T-helper 17 cell (primary cell): ENCODE results near the gene PLEKHA6. TPM values are rescaled to one million over a fixed set of nuclear protein-coding genes. Genes with fewer than 3 reads are reported as not detected.

Experiments used
- ATAC-seq: fragments of 150-1000 bp; cut with Tn5 transposase; 2 replicates; pipeline ENCODE4 v1.10.0; 2021; ENCODE audit warnings: mild to moderate bottlenecking, moderate library complexity
- DNase-seq, 3 donors: peaks; one replicate each; pipeline versions ENCODE4 v3.0.0 to v3.0.0-alpha.2; 2020 to 2021
- H3K9me3 ChIP-seq: one replicate; pipeline ENCODE4 v1.7.0; 2013; ENCODE audit warnings: low read length, mild to moderate bottlenecking; ENCODE audit not compliant: control insufficient read depth, poor library complexity, severe bottlenecking
- H3K27ac Mint-ChIP-seq: one replicate; pipeline ENCODE4 v1.8.0; 2022; ENCODE audit warnings: mild to moderate bottlenecking, moderate library complexity, mixed read lengths
- H3K27me3 Mint-ChIP-seq: one replicate; pipeline ENCODE4 v1.8.0; 2022; ENCODE audit warnings: mixed read lengths
- H3K36me3 Mint-ChIP-seq: one replicate; pipeline ENCODE4 v1.8.0; 2022; ENCODE audit warnings: low read depth, mixed read lengths
- H3K4me1 Mint-ChIP-seq: one replicate; pipeline ENCODE4 v1.8.0; 2022; ENCODE audit warnings: mild to moderate bottlenecking, mixed read lengths
- H3K4me3 Mint-ChIP-seq: one replicate; pipeline ENCODE4 v1.8.0; 2022; ENCODE audit warnings: mild to moderate bottlenecking, moderate library complexity, mixed read lengths
- total RNA-seq, 4 donors: library from RNA in 2 of 4; stranded (reverse) in 2 of 4; gene quantifications; one replicate each; pipeline ENCODE4 v1.2.3 and lab custom pipeline; 2022 to 2026

Gene PLEKHA6
- total RNA-seq, 2 donors from 2014 or later, result 0.47 to 0.50 TPM

DNA sequence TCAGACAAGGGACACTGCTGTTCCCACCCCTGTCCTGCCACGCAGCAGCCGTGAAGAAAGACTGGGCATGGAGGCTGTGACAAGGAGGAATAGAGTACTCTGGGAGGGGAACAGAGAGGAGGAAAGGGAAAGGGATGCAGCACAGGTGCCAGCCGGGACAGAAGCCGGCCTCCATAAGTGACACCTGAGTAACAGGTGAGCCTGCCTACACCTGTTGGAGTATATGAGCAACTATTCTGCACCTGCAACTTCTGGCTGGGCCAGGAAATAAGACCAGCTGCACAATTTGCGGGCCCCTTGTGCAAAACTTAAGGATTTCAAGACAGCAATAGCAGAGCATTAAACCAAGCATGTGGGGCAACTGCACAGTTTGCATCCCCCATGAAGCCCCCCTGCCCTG lies 73.4 kb downstream of the PLEKHA6 start:
- H3K36me3 Mint-ChIP-seq, result peaks cover 3% of the 10 kb centered on the region
- no peaks in the 10 kb centered on the region for H3K9me3 ChIP-seq
- H3K4me3 Mint-ChIP-seq, result peak overlapping the region; percentile 60
- ATAC-seq (no peak), DNase-seq (no peak)
- peak overlapping the region; percentile 85 for H3K27ac Mint-ChIP-seq
- peaks cover 28% of the 10 kb centered on the region for H3K4me1 Mint-ChIP-seq
- H3K27me3 Mint-ChIP-seq, result peaks cover 40% of the 10 kb centered on the region

DNA sequence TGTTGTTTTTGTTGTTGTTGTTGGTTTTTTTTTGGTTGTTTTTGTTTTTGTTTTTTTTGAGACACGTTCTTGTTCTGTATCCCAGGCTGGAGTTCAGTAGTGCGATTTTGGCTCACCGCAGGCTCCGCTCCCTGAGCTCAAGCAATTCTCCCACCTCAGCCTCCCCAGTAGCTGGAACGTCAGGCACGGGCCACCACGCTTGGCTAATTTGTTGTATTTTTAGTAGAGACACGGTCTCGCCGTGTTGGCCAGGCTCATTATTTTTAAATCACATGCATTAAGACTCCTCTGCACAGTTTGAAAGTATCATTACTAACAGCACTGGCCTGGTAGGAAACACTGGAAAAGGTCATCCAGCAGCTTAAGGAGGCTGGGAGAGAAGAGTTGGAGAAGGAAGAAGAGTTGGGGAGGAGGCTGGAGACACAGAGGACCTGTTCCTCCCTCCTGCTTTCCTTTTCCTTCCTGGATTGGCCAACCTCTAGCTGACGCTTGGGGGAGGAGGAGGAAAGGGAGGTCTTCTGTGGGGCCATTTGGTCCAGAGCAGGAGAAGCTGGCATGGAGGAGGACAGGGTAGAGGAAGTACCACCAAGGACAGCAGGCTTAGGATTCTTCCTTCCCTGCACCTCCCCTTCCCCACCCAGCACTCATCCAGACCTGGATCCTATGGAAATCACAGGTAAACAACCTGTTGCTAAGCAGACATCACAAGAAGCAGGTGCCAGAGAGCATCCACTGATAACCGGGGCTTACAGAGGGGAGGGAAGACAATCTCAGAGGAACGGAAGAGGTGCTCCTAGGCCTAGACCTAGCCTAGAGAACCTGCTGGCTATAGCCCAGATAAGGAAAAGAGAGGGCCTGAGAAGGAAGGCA lies 74.1 kb downstream of the PLEKHA6 start:
- Mint-ChIP-seq H3K27me3 (peaks cover 46% of the 10 kb centered on the region), H3K4me3 (peak overlapping the region; percentile 60), H3K27ac (peak overlapping the region; percentile 79)

GRCh38 chr1:204284929-204285328 lies 74.8 kb downstream of the PLEKHA6 start:
- no peaks in the 10 kb centered on the region for H3K9me3 ChIP-seq
- H3K4me3 Mint-ChIP-seq, result no peak overlapping the region
- no peak for DNase-seq
- peaks cover 28% of the 10 kb centered on the region for H3K4me1 Mint-ChIP-seq
- no peak for ATAC-seq
- H3K36me3 Mint-ChIP-seq, result peaks cover 3% of the 10 kb centered on the region
- H3K27me3 Mint-ChIP-seq, result peaks cover 46% of the 10 kb centered on the region
- no peak overlapping the region for H3K27ac Mint-ChIP-seq

More for the DNA sequence above, 74.1 kb downstream of the PLEKHA6 start:
- no peak for DNase-seq
- no peaks in the 10 kb centered on the region for H3K9me3 ChIP-seq
- peaks cover 3% of the 10 kb centered on the region for H3K36me3 Mint-ChIP-seq
- ATAC-seq, result no peak
- H3K4me1 Mint-ChIP-seq, result peaks cover 28% of the 10 kb centered on the region

DNA sequence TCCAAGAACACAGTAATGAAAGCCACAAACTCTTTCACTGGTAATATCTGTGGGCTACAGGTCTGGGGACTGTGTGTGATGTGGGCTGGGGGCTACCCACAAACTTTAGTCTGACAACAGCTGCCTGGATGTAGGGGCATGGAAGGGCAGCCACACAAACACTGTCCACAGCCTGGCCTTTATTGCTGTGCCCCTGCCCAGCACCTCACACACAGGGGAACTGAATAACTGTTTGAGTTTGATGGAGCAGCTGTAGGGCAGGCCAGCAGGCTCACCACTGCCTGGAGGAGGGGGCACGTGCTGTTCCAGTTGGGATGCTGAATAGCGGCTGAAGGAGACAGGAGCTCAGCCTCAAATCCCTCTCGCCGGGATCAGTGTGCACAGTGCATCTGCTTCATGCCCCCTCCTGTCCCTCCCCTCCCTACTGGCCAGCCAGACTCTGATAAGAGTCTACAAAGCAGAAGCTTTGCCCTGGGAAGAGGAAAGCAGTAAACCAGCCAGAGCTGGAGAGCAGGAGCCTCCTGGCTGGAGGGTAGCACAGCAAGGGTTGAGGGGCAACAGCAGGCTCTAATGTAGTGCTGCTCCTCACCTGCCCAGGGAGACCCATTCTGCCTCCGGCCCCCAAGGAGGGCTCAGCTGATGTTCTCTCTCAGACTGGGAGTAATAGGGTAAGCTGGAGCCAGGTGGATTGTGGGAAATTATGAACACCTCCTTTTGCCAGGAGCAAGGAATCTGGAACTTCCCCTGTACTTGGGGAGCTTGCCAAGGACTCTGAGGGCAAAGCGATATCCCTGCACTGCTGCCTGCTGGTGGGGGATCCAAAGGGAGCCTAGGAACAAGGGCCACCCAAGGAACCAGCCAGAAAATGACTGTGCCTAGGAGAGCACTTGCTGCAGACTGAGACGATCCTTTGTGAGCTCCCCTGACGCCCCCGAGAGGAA lies 75.7 kb downstream of the PLEKHA6 start:
- H3K27ac Mint-ChIP-seq, result no peak overlapping the region
- ATAC-seq (no peak), DNase-seq (no peak)
- H3K4me3 Mint-ChIP-seq, result no peak overlapping the region
- peaks cover 28% of the 10 kb centered on the region for H3K4me1 Mint-ChIP-seq
- peaks cover 3% of the 10 kb centered on the region for H3K36me3 Mint-ChIP-seq
- no peaks in the 10 kb centered on the region for H3K9me3 ChIP-seq
- peaks cover 48% of the 10 kb centered on the region for H3K27me3 Mint-ChIP-seq

DNA sequence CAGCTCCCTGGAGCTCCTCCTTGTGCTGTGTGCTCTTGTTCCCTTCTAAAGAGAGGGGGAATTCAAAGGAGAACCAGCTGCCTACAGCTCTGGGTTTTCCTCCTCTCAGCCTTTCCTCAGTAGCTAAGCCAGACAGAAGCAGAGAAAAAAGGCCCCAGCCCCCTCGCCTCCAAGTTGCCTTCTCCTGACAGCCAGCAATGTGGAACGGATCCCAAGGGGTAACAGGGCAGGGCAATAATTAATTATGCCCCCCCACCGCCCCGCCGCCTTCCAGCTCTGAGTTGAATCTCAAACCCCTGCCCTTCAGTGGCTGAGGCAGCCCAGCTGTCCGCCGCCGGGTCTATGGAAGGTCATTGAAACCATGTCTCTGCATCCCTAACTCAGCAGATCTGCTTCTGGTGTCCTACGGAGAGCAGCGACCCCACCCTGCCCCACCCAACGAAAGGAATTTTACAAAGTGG lies 76.9 kb downstream of the PLEKHA6 start:
- H3K9me3 ChIP-seq, result no peaks in the 10 kb centered on the region
- ATAC-seq (no peak), DNase-seq (no peak)
- Mint-ChIP-seq H3K4me1 (peaks cover 24% of the 10 kb centered on the region), H3K27ac (no peak overlapping the region), H3K4me3 (no peak overlapping the region), H3K27me3 (peaks cover 50% of the 10 kb centered on the region), H3K36me3 (peaks cover 3% of the 10 kb centered on the region)

GRCh38 chr1:204280099-204280961 lies 79.4 kb downstream of the PLEKHA6 start:
- H3K27me3 Mint-ChIP-seq, result peaks cover 73% of the 10 kb centered on the region
- ATAC-seq, result no peak

GRCh38 chr1:204278958-204279357 lies 80.8 kb downstream of the PLEKHA6 start:
- DNase-seq, result no peak
- H3K27me3 Mint-ChIP-seq, result peaks cover 75% of the 10 kb centered on the region
- H3K36me3 Mint-ChIP-seq, result peaks cover 10% of the 10 kb centered on the region
- no peaks in the 10 kb centered on the region for H3K9me3 ChIP-seq
- H3K4me3 Mint-ChIP-seq, result no peak overlapping the region
- peaks cover 7% of the 10 kb centered on the region for H3K4me1 Mint-ChIP-seq
- H3K27ac Mint-ChIP-seq, result no peak overlapping the region
- ATAC-seq, result no peak

More at GRCh38 chr1:204280099-204280961, 79.4 kb downstream of the PLEKHA6 start:
- Mint-ChIP-seq H3K4me1 (peaks cover 7% of the 10 kb centered on the region), H3K27ac (no peak overlapping the region), H3K36me3 (peaks cover 6% of the 10 kb centered on the region), H3K4me3 (no peak overlapping the region)
- DNase-seq, result no peak
- H3K9me3 ChIP-seq, result no peaks in the 10 kb centered on the region

DNA sequence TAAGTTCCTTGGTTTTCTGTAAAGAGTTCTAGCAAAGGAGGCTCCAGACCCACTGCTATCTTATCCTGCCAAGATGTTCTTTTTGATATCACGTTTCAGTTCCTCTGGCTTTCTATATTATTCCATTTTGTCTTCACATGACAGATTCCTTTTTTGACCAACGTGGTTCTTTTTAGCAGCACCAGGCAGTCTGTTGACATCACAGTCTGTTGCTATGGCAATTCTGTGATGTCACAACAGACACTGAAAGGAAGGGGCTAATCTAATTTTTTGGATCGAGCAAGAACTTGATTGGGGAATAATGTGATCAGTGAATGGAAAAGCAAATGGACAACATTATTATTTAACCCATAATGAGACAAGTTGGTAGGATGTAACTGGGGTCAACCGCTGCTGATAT lies 81.5 kb downstream of the PLEKHA6 start:
- no peak for DNase-seq
- H3K27me3 Mint-ChIP-seq, result peaks cover 75% of the 10 kb centered on the region

GRCh38 chr1:204277563-204278219 lies 82.0 kb downstream of the PLEKHA6 start:
- H3K4me3 Mint-ChIP-seq, result no peak overlapping the region
- no peak for DNase-seq
- peaks cover 74% of the 10 kb centered on the region for H3K27me3 Mint-ChIP-seq
- peaks cover 7% of the 10 kb centered on the region for H3K4me1 Mint-ChIP-seq
- no peaks in the 10 kb centered on the region for H3K9me3 ChIP-seq
- H3K27ac Mint-ChIP-seq, result no peak overlapping the region
- peaks cover 10% of the 10 kb centered on the region for H3K36me3 Mint-ChIP-seq
- ATAC-seq, result no peak

More for the DNA sequence above, 81.5 kb downstream of the PLEKHA6 start:
- H3K9me3 ChIP-seq, result no peaks in the 10 kb centered on the region
- ATAC-seq, result no peak
- no peak overlapping the region for H3K4me3 Mint-ChIP-seq
- H3K4me1 Mint-ChIP-seq, result peaks cover 7% of the 10 kb centered on the region
- H3K36me3 Mint-ChIP-seq, result peaks cover 10% of the 10 kb centered on the region
- H3K27ac Mint-ChIP-seq, result no peak overlapping the region

DNA sequence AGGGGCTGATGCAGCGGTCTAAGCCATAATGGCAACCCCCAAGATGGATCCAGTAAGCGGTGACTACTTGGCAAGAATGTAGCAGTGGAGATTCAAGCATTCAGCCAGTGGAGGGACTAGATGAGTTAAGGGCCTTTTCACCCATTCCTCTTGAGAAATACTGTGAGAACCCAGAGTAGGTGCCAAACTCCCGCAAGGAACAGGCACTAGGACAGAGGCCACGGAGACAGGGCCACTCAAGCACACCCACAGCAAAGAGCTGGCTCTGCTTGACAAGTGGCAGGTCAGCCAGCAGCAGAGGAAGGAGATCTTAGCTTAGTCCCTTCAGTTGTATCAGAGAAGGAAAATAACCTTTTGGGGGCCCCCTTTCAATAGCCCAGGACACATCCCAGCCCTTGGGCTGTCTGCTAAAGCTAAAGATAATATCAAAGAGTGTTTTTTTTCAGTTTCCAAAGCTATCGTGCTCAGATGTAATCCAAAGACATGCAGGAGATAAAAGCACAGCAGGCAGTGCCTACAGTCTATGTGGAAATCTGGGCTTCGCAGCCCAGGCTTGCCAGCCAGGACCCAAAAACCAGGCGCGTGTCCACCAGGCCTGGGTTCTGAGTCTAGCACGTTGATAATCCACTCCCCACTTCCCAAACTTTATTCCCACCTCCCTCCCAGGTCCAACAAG lies 83.9 kb downstream of the PLEKHA6 start:
- Mint-ChIP-seq H3K4me3 (no peak overlapping the region), H3K27me3 (peaks cover 55% of the 10 kb centered on the region), H3K36me3 (peaks cover 7% of the 10 kb centered on the region), H3K4me1 (peaks cover 3% of the 10 kb centered on the region), H3K27ac (no peak overlapping the region)
- H3K9me3 ChIP-seq, result no peaks in the 10 kb centered on the region
- no peak for ATAC-seq
- DNase-seq, result no peak

DNA sequence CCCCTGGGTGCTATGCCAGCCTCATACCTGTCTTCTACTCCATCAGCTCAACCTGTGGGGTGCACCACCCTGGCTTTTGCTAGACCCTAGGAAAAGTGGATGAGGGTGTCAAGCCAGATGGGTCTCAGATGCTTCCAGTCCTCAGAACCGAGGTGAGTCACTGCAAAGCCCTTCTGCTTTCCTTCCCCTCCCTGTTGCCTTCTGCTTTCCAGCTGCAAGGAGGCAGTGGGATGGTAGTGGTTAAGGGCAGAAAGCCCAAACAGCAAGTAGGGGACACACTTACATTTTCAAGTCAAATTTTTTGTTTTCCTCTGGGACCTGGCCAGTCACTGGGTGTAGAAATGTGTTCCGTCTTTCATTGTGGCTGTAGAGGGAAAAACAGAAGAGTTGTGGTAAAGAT lies 85.3 kb downstream of the PLEKHA6 start:
- ATAC-seq, result no peak
- no peak for DNase-seq
- H3K4me1 Mint-ChIP-seq, result peaks cover 3% of the 10 kb centered on the region
- H3K4me3 Mint-ChIP-seq, result no peak overlapping the region
- no peak overlapping the region for H3K27ac Mint-ChIP-seq
- peaks cover 41% of the 10 kb centered on the region for H3K27me3 Mint-ChIP-seq
- no peaks in the 10 kb centered on the region for H3K9me3 ChIP-seq
- H3K36me3 Mint-ChIP-seq, result peaks cover 7% of the 10 kb centered on the region

DNA sequence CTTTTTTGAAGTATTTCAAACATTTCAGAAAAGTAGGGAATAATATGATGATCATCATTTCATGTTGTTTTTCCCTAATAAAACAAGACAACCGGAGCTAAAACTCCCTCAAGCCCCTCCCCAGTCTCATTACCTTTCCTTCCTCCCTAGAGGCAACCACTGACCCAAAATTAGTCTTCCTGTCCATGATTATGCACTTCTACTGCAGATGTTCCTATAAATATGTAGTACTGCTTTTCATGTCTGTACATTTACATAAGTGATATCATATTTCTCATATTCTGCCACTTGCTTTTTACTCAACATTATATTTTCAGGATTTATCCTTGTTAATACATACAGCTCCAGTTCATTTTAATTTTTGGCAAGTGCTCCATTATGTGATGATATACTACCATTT lies 87.2 kb downstream of the PLEKHA6 start:
- H3K4me3 Mint-ChIP-seq, result no peak overlapping the region
- H3K36me3 Mint-ChIP-seq, result peaks cover 10% of the 10 kb centered on the region
- no peak overlapping the region for H3K27ac Mint-ChIP-seq
- H3K27me3 Mint-ChIP-seq, result peaks cover 23% of the 10 kb centered on the region
- ATAC-seq (no peak), DNase-seq (no peak)
- H3K4me1 Mint-ChIP-seq, result peaks cover 4% of the 10 kb centered on the region
- no peaks in the 10 kb centered on the region for H3K9me3 ChIP-seq
